ENCODE data around the gene AR. TPM values are rescaled to one million over a fixed set of nuclear protein-coding genes. Genes with fewer than 3 reads are reported as not detected.

The AR gene
- total and polyA plus RNA-seq, 4 donors: 2.8 to 67.4 (median 22.9) TPM

GRCh38 chrX:67684136-67684535 is 140.3 kb downstream of the AR start:
- no peak for DNase-seq (ENCODE audit: low spot score)
- no peak overlapping the region for H3K9ac ChIP-seq (ENCODE audit: low read depth in 1 of 2, low read length in 2 of 2)
- TF ChIP-seq RAD21 (IDR thresholded peaks at IDR 0.05): no peak
- no peak for TF ChIP-seq GABPA (IDR thresholded peaks at IDR 0.05 in 1 of 2, conservative IDR thresholded peaks at IDR 0.05 in 1 of 2)
- no peak for TF ChIP-seq ATF3 (IDR thresholded peaks at IDR 0.05)
- TF ChIP-seq EGR1 (IDR thresholded peaks at IDR 0.05; ENCODE audit: low read depth in 2 of 2): no peak
- TF ChIP-seq JUND (IDR thresholded peaks at IDR 0.05): no peak
- TF ChIP-seq ZBTB33 (IDR thresholded peaks at IDR 0.05): no peak
- TF ChIP-seq RXRA (IDR thresholded peaks at IDR 0.05): no peak
- TF ChIP-seq TAF1 (conservative IDR thresholded peaks at IDR 0.05): no peak
- no peak for TF ChIP-seq FOXA1 (IDR thresholded peaks at IDR 0.05)
- TF ChIP-seq HNF4G (IDR thresholded peaks at IDR 0.05): no peak
- TF ChIP-seq SP1 (IDR thresholded peaks at IDR 0.05): no peak
- TF ChIP-seq YY1 (IDR thresholded peaks at IDR 0.05): no peak
- TF ChIP-seq NR2F2 (IDR thresholded peaks at IDR 0.05): no peak
- no peak for TF ChIP-seq FOXA2 (IDR thresholded peaks at IDR 0.05)
- no peak for TF ChIP-seq MAX (IDR thresholded peaks at IDR 0.05)
- no peak for TF ChIP-seq HNF4A (conservative IDR thresholded peaks at IDR 0.05)
- no peak for TF ChIP-seq CTCF (IDR thresholded peaks at IDR 0.05; ENCODE audit: low read depth, low read length, missing input control)
- TF ChIP-seq REST (IDR thresholded peaks at IDR 0.05): no peak
- no peaks in the 10 kb centered on the region for H3K27me3 ChIP-seq (ENCODE audit: control insufficient read depth in 4 of 4, insufficient read depth in 4 of 4, low read length in 3 of 4)
- H3K27ac ChIP-seq (ENCODE audit: low read depth in 1 of 2, low read length in 2 of 2): no peak overlapping the region
- H3K9me3 ChIP-seq (ENCODE audit: control insufficient read depth in 4 of 4, low read length in 3 of 4): peaks cover 0 to 2% (median under 1%) of the 10 kb centered on the region in 4 donors
- WGBS: 95% methylated on average over 4 of the region's 4 CpGs
- no peak overlapping the region for H3K4me3 ChIP-seq (ENCODE audit: low read depth in 1 of 3, low read length in 3 of 3)
- peaks cover 0 to 14% (median 8%) of the 10 kb centered on the region in 4 donors for H3K36me3 ChIP-seq (ENCODE audit: control insufficient read depth in 4 of 4, insufficient read depth in 3 of 4, low read depth in 1 of 4, low read length in 3 of 4)
- H3K4me1 ChIP-seq (ENCODE audit: control insufficient read depth in 4 of 4, insufficient read depth in 4 of 4, low read length in 3 of 4): no peaks in the 10 kb centered on the region

Data from liver (tissue), 9 donors.